Pancreas (tissue), 10 donors: Measurements from ENCODE around the gene GRP. TPM values are rescaled to one million over a fixed set of nuclear protein-coding genes. Genes with fewer than 3 reads are reported as not detected.

Source experiments
- ATAC-seq, 4 donors: fragments of 200-7000 bp; cut with Tn5 transposase; one replicate each; pipeline versions ENCODE4 v1.8.0 to v1.9.1; 2020; ENCODE audit warnings: mild to moderate bottlenecking in 4 of 4, moderate library complexity in 4 of 4
- DNase-seq, 6 donors: peaks; one replicate each; pipeline ENCODE4 v3.0.0-alpha.2; 2020
- FAIRE-seq: peaks from 2 replicates; lab custom pipeline; 2012; peaks lifted over from hg19 to GRCh38; lab: Jason Lieb, UNC
- H3K27ac ChIP-seq, 4 donors: fragments of 200-600 bp; sonication (generic); 1 replicate in 3 of 4; 2 replicates in 1 of 4; pipeline versions ENCODE4 v1.5.0 to v1.8.0; 2020
- H3K27me3 ChIP-seq, 4 donors: fragments of 200-600 bp; one replicate each; pipeline ENCODE4 v1.8.0; 2021
- H3K36me3 ChIP-seq, 3 donors: fragments of 200-600 bp; sonication (generic) in 1 of 3; one replicate each; pipeline versions ENCODE4 v1.5.0 to v1.8.0; 2020 to 2021
- H3K4me1 ChIP-seq, 3 donors: fragments of 200-600 bp; one replicate each; pipeline ENCODE4 v1.8.0; 2021
- H3K4me3 ChIP-seq, 4 donors: fragments of 200-600 bp; sonication (generic) in 2 of 4; one replicate each; pipeline versions ENCODE4 v1.5.0 to v1.8.0; 2020 to 2021
- H3K9me3 ChIP-seq, 4 donors: fragments of 200-600 bp; one replicate each; pipeline ENCODE4 v1.8.0; 2021
- CTCF ChIP-seq, 4 donors: fragments of 200-600 bp; sonication (generic) in 3 of 4; IDR thresholded peaks; one replicate each; pipeline versions ENCODE4 v1.5.0 to v1.8.0; 2021; ENCODE audit warnings: antibody characterized with exemption in 4 of 4
- WGBS, 2 donors: extraction: QIAGEN DNeasy Blood & Tissue Kit; methylation state at CpG; one replicate each; pipeline ENCODE4 v1.1.7; 2013; 5-methylcytosine and 5-hydroxymethylcytosine counted together
- intact Hi-C, 3 donors: fragments of 100-400 bp; cut with DNase I; formaldehyde crosslinking; loops; one replicate each; pipeline versions ENCODE4 v1.11.1 to v1.14.2; 2022
- polyA plus RNA-seq, 2 donors: library from polyadenylated mRNA; stranded (reverse); fragments of 200-250 nt; gene quantifications; one replicate each; pipeline ENCODE4 v1.2.3, GENCODE V29; 2013
- total RNA-seq, 6 donors: library from RNA; stranded (reverse); fragmentation: NEBNext Ultra II Directional in 4 of 6; extraction: Animal tissue kit (Norgen Biotek cat#: 25700) in 4 of 6; gene quantifications; one replicate each; pipeline versions ENCODE4 v1.2.1 to v1.2.4, GENCODE V29; 2021 to 2023
- donor health status: healthy with polysubstance abuse.
- donor health status: DM: no; HTN: no; CAD: no; lungs with moderate emphysema.
- donor health status: DM: no; HTN: no; CAD: no.
- donor health status: control.
- donor health status: control.
- donor health status: Bipolar disorder and iron deficiency.
- donor health status: DM: yes; HTN: yes; CAD: no.
- donor health status: DM: no; HTN: no; CAD: no.
- donor health status: DM: no; HTN: no; CAD: no.
- donor health status: DM: yes; HTN: yes; CAD: no.

GRP gene
- total and polyA plus RNA-seq, 8 donors = 0.34 to 11.5 (median 0.74) TPM; not detected in 4

DNA sequence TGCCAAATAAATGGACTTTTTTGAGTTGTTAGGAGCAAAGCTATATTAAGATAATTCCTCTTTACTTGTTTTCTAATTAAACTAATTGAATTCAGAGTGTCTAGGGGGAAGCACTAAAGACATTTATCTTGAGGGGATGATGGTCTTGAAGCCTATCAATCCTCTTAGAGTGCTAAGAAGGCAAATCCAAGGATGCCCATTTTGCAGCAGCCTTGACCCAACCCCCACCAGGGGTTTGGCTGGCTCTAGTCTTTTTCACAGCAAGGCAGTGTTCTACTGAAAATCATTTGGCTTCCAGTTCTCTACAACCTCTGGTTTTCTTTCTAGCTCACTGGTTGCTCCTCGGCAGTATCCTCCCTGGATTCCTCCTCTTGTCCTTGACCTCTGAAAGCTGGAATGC is 59.8 kb downstream of the GRP start:
- WGBS, 2 donors = 23 to 27% methylated on average over 1 of the region's 1 CpG
- Histone ChIP-seq H3K4me3 (no peak overlapping the region), H3K4me1 (no peaks in the 10 kb centered on the region), H3K27me3 (peaks cover 0 to 20% (median 3%) of the 10 kb centered on the region in 4 donors), H3K27ac (no peak overlapping the region), H3K9me3 (no peaks in the 10 kb centered on the region), H3K36me3 (no peaks in the 10 kb centered on the region)
- TF ChIP-seq CTCF (IDR thresholded peaks at IDR 0.05) = no peak
- no peak for ATAC-seq
- no peak for FAIRE-seq
- DNase-seq = no peak
- intact Hi-C loops = no loop called here

Other genes starting within 250 kb of the GRP start
- gene SEC11C, start 80.3 kb upstream of the GRP start, total RNA-seq = 100 to 1,000 TPM in 2 of 6 donors, 10 to 100 TPM in 4; 74.9 to 121 (median 96.7) TPM
- gene SEC11C, start 80.3 kb upstream of the GRP start, polyA plus RNA-seq = 100 to 1,000 TPM in 1 of 2 donors, 10 to 100 TPM in 1; 69.9 to 173 TPM
- not detected for gene RAX, start 53.3 kb downstream of the GRP start, total RNA-seq
- gene RAX, start 53.3 kb downstream of the GRP start, polyA plus RNA-seq = not detected
- gene CPLX4, start 98.5 kb downstream of the GRP start, total RNA-seq = under 1 TPM in 1 of 6 donors, not detected in 5; 0.09 TPM
- not detected for gene CPLX4, start 98.5 kb downstream of the GRP start, polyA plus RNA-seq
- gene LMAN1, start 139.1 kb downstream of the GRP start, total RNA-seq = 10 to 100 TPM; 50.7 to 75.2 (median 66.4) TPM
- 10 to 100 TPM; 15.9 to 38.9 TPM for gene LMAN1, start 139.1 kb downstream of the GRP start, polyA plus RNA-seq